Skin epidermis (tissue), 12 donors: ENCODE data around the gene PCNT.
"Not testable (repeated sequence)": the region's sequence is repeated elsewhere in the genome, so short reads cannot be mapped to it uniquely, and the experiment has no call there.

Source experiments
- H3K27ac ChIP-seq, 21 experiments: fragments of 200-600 bp; sonication (generic) in 11 of 21; one replicate each; pipeline ENCODE4 v1.5.0; 2020; ENCODE audit warnings: mild to moderate bottlenecking in 3 of 21, inconsistent platforms in 2 of 21, moderate library complexity in 2 of 21
- H3K4me3 ChIP-seq, 7 experiments: fragments of 200-600 bp; sonication (generic) in 2 of 7; one replicate each; pipeline ENCODE4 v1.5.0; 2020; ENCODE audit warnings: inconsistent platforms in 2 of 7, mild to moderate bottlenecking in 2 of 7, moderate library complexity in 1 of 7

The PCNT gene

DNA sequence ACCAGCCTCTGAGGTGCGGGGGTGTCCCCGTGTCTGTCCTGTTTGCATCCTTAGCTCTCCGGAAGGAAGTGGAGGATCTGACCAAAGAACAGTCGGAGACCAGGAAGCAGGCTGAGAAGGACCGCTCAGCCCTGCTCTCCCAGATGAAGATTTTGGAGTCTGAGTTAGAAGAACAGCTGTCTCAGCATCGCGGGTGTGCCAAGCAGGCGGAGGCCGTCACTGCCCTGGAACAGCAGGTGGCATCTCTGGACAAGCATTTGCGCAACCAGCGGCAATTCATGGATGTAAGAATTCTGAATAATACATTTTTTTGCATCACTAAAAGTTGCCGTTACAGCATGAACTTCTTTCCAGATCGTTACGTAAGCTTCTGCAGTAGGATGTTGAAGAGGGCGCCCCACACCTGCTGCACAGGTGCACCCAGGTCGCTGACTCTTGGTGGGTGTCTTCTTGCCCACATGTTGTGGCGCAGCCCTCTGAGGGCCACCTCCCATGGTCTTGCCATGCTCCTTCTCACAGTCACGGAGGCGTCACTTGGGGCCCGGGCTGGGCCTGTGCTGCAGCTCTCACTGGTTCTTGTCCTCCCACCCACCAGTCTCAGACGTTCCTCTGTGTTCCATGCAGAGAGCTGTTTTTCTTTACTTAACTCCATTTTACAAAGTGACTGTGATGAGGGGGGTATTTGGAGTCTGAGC is 73.4 kb downstream of the PCNT start:
- Histone ChIP-seq H3K4me3 (no peak overlapping the region), H3K27ac (no peak overlapping the region)

DNA sequence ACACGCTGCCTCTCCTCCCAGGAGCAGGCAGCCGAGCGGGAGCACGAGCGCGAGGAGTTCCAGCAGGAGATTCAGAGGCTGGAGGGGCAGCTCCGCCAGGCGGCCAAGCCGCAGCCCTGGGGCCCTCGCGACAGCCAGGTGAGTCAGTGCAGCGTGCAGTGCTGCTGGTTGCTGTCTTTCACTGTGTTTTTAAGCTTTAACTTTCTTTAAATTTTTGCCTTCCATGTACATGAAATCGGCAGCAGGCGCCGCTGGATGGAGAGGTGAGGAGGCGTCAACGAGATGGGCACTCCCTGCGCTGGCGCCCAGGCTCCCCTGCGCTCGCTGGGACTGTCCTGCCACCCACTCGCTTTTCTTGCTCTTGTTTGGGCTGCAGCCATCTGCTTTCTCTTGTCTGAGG is 74.0 kb downstream of the PCNT start:
- no peak overlapping the region for H3K4me3 ChIP-seq
- H3K27ac ChIP-seq: no peak overlapping the region

DNA sequence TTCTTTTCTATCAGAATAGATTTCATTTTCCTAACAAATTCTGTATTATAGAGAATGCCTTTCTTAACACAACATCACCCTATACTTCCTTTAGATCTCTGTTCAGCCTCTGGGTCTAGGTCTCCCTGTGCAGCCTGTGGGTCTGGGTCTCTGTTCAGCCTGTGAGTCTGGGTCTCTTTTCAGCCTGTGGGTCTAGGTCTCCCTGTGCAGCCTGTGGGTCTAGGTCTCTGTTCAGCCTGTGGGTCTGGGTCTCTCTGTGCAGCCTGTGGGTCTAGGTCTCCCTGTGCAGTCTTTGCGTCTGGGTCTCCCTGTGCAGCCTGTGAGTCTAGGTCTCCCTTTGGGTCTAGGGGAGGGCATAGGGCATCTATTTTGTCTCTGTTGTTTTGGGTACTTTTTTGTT is 75.2 kb downstream of the PCNT start:
- H3K4me3 ChIP-seq: no peak overlapping the region
- no peak overlapping the region for H3K27ac ChIP-seq

DNA sequence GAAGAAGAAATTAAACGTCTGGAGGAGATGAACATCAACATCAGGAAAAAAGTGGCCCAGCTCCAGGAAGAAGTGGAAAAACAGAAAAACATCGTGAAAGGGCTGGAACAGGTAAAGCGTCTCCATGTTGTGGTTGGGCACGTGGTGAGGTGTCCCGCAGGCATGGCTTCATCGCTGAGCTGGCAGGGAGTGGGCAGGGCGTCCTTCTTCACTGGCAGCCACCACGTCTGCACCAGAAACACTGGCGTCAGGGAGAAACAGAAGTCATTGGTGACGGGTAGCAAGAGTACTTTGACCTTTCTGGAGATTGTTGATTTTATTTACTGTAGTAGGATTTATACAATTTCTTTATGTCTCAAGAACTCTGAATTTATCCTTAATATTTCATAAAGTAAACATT is 75.7 kb downstream of the PCNT start:
- no peak overlapping the region for H3K27ac ChIP-seq
- no peak overlapping the region for H3K4me3 ChIP-seq

DNA sequence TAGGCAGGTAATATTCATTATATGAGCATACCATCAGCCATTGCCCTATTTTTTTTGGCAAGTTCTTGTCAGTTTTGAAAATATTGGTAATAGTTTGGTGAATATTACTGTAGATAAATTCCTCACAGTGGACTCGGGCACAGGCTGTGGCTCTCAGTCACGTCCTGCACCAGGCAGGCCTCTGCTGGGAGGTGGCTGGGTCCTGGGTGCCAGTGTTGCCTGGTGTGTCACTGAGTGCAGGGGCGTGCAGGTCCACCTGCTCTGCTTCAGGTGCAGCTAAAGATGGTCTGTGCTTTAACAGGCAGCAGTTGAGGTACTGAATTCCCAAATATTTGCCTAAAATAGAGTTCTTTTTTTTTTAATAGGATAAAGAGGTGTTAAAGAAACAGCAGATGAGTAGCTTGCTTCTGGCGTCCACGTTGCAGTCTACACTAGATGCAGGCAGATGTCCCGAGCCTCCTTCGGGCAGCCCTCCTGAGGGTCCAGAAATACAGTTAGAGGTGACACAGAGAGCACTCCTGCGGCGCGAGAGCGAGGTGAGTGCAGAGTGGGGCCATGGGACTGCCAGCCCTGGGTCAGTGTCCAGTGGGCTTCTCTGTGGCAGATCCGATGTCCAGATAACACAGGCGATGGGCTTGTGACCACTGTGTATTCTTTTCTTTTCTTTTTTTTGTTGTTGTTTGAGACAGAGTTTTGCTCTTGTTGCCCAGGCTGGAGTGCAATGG is 77.4 kb downstream of the PCNT start:
- Histone ChIP-seq H3K27ac (no peak overlapping the region), H3K4me3 (no peak overlapping the region)

DNA sequence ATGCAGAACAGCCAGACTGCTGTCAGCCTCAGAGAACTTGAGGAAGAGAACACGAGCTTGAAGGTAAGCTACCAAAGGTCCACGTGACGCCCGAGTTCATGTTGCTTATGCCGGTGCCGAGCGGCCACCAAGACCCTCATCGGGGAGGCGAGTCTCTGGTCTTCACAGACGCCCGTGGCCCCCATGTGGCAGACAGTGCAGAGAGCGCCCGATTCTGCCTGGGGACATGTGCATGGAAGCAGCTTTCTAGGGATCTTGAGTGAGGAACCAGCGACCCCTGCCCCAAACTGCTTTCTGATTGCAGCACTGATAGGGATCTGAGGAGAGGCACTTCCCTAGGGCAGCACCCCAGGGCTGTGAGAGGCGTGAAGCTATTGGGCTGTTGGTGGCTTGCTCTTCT is 78.5 kb downstream of the PCNT start:
- Histone ChIP-seq H3K4me3 (no peak overlapping the region), H3K27ac (no peak overlapping the region)

DNA sequence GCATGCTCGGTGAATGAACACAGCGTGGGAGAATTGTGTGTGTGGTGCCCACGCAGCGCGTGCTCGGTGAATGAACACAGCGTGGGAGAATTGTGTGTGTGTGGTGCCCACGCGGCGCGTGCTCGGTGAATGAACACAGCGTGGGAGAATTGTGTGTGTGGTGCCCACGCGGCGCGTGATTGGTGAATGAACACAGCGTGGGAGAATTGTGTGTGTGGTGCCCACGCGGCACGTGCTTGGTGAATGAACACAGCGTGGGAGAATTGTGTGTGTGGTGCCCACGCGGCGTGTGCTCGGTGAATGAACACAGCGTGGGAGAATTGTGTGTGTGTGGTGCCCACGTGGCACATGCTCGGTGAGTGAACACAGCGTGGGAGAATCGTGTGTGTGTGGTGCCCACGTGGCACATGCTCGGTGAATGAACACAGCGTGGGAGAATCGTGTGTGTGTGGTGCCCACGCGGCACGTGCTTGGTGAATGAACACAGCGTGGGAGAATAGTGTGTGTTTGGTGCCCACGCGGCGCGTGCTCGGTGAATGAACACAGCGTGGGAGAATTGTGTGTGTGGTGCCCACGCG is 79.4 kb downstream of the PCNT start:
- H3K27ac ChIP-seq: not testable (repeated sequence)

DNA sequence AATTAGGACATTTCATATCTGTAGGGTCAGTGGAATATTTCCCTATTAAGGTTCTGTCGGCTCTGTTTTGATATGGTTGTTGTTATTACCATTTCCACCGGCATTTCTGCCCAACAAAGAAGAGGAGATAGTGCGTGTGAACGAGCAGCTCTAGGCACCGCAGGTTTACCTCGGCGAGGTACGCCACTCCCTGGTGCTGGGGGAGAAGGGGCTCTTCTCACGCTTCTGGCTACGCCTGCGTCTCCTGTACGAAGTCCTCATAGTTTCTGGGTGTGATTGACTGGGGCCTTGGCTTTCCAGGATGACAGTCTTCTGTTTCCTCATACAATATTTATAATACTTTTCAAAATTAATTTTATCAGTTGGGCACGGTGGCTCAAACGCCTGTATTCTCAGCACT is 80.3 kb downstream of the PCNT start:
- H3K4me3 ChIP-seq: no peak overlapping the region
- no peak overlapping the region for H3K27ac ChIP-seq

More for the DNA sequence above, 79.4 kb downstream of the PCNT start:
- not testable (repeated sequence) for H3K4me3 ChIP-seq

DNA sequence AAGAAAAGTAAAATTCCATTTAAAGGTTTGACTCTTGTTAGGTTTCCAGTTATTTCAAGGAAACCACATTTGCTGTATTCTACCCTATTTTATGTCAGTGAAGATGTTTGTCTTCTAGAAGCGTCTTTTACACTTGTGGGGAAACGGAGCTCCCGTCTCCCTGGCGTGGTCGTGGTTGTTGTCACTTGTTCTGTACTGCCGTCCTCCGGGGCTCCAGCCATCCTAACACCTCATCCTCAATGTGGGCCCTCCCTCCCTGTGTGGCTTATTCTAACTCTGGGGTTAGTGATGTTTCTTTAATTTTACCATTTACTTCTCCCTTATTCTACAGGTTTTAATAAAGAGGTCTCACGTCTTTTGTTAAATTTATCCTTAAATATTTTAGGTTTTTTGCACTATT is 82.0 kb downstream of the PCNT start:
- Histone ChIP-seq H3K27ac (no peak overlapping the region), H3K4me3 (no peak overlapping the region)

DNA sequence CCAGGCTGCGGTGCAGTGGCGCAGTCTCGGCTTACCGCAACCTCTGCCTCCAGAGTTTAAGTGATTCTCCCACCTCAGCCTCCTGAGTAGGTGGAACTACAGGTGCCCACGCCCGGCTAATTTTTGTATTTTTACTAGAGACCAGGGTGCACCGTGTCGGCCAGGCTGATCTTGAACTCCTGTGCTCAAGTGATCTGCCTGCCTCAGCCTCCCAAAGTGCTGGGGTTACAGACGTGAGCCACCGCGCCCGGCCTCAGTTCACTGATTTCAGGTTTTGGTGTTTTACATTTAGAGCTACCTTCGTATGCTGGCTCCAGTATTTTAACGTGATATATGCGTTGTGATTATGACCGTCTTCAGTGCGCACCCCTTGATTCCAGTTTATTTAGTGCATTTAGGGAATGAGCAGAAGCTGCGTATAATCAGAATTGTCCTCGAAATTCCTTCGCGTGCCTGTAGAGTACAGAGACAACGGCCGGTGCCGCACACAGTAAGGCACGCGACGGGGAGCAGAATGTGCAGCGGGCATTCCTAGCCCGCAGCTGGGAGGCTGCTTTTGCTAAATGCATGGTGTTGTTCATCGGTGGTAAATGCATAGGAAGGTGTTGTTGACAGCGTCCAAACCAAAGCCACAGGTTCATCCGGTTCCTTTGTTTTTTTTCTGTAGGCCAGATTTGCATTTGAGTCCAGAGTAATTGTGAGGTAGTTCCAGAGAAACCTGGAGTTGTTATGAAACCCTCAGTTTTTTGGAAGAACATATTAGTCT is 85.9 kb downstream of the PCNT start:
- H3K27ac ChIP-seq: no peak overlapping the region
- no peak overlapping the region for H3K4me3 ChIP-seq

DNA sequence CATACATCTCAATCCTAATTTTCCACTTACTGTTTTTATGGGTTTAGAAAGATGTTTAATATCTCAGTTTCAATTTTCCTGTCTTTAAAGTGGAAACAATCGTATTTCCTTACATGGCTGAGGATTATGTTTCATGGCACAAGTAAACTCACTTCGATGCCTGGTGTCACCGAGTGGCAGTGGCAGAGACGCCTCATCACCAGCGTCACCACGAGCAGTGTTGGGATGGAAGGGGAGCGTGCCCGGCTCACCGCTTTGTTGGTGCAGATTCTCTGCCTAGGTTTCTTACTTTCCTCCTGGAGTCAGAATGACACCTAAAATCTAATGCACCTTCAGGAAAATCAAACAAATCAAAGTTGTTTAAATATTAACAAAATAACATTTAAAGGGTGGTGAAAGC is 86.6 kb downstream of the PCNT start:
- no peak overlapping the region for H3K27ac ChIP-seq
- no peak overlapping the region for H3K4me3 ChIP-seq

DNA sequence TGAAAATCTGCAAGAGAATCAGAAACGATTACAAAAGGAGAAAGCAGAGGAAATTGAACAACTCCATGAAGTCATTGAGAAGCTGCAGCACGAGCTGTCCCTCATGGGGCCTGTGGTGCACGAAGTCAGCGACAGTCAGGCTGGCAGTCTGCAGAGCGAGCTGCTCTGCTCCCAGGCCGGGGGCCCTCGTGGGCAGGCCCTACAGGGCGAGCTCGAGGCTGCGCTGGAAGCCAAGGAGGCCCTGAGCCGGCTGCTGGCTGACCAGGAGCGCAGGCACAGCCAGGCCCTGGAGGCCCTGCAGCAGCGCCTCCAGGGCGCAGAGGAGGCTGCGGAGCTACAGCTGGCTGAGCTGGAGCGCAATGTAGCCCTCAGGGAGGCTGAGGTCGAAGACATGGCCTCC is 87.3 kb downstream of the PCNT start:
- Histone ChIP-seq H3K4me3 (no peak overlapping the region), H3K27ac (no peak overlapping the region)

DNA sequence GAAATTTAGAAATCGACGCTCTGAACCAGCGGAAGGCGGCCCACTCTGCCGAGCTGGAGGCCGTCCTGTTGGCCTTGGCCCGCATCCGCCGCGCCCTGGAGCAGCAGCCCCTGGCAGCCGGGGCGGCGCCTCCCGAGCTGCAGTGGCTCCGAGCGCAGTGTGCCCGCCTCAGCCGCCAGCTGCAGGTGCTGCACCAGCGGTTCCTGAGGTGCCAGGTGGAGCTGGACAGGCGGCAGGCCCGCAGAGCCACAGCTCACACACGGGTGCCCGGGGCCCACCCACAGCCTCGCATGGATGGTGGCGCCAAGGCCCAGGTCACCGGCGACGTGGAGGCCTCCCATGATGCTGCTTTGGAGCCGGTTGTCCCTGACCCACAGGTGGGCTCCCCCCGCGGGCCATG is 87.7 kb downstream of the PCNT start:
- no peak overlapping the region for H3K27ac ChIP-seq
- no peak overlapping the region for H3K4me3 ChIP-seq

DNA sequence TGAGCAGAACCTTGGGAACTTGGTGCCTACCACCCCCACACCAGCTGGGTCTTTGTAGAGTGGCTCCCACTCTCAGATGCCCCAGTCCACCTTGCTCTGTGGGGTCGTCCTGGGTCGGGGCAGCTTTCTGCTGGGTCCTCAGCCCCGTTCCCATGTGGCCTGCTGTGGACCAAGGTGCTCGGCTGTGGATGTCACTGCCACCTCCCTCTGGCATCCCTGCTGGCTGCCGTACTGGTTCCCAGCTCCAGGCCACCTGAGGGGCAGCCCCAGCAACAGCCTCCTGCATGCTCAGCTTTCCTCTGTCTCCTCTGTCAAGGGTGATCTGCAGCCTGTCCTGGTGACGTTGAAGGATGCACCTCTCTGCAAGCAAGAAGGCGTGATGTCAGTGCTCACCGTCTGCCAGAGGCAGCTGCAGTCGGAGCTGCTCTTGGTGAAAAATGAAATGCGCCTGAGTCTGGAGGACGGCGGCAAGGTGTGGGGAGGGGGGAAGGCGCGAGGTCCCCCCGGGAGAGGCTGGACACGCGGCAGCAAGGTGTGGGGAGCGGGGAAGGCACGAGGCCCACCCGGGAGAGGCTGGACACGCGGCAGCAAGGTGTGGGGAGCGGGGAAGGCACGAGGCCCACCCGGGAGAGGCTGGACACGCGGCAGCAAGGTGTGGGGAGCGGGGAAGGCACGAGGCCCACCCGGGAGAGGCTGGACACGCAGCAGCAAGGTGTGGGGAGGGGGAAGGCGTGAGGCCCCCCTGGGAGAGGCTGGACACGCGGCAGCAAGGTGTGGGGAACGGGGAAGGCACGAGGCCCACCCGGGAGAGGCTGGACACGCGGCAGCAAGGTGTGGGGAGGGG is 88.8 kb downstream of the PCNT start:
- no peak overlapping the region for H3K4me3 ChIP-seq
- H3K27ac ChIP-seq: no peak overlapping the region

DNA sequence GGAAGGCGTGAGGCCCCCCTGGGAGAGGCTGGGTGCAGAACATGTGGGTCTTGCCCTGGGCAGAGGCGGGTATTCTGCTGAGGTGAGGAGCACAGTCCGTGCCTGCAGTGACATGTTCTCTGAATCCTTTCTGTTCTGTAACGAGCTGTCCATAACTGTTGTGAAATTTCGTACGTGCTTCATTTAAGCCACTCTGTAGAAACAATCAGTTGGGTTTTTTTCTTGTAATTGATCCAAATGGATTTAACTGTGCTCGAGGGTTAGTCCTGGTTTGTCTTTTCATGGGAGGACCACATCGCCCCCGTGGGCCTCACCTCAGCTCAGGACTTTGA is 89.4 kb downstream of the PCNT start:
- no peak overlapping the region for H3K4me3 ChIP-seq
- no peak overlapping the region for H3K27ac ChIP-seq

DNA sequence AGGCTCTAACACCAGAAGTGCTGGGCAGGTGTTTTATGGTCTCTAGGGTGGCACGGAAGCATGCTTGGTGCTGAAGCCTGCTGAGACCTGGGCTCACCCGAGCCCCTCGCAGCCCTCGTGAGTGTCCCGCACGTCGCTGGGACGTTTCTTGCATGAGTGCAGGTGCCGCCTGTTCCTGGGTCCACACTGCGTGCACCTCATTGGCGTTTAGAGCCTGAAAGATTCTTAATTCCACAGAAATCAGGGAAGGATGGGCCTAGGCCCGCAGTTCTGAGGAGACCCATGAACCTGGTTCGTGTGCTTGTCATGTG is 91.0 kb downstream of the PCNT start:
- Histone ChIP-seq H3K27ac (no peak overlapping the region), H3K4me3 (no peak overlapping the region)

DNA sequence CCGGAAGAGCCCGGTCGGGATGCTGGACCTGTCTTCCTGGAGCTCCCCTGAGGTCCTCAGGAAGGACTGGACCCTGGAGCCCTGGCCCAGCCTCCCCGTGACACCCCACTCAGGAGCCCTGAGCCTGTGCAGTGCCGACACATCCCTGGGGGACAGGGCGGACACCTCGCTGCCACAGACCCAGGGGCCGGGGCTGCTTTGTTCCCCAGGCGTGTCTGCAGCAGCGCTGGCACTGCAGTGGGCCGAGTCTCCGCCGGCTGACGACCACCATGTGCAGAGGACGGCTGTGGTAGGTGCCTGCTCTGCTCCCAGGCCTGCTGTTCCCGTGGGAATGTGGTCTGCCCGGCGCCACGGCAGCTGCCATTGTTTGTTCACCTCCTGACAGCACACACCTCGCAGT is 92.6 kb downstream of the PCNT start:
- Histone ChIP-seq H3K4me3 (no peak overlapping the region), H3K27ac (no peak overlapping the region)

DNA sequence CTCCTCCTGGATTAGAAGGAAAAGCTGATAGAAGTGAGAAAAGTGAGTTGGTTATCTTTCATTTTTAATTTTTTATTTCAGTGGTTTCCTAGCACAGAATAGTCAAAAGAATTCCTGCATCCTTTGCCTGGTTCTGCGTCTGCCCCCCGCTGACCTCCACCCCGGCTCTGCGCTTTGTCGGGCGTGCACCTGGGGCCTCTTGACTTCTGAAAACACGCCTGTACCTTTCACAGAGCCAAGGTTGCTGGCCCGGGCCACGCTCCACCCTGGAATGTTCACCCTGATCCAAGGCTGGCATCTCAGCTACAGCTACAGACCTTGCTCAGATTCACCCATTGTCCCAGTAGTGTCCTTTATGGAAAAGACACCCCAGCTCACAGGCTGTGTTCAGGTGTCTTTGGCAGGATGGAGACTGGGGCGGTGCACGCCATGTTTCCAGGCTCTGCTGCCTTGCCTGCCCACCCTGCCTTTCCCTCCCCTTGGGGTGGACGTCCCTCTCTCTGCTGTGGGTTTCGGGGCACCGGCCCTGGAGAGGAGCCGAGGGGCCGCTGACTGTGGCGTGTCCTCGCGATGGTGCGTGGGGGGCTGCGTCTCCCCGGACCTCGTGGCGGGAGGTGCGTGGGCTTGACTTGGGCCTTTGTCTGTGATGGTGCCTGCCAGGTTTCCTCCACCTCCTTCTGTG is 94.5 kb downstream of the PCNT start:
- Histone ChIP-seq H3K27ac (no peak overlapping the region), H3K4me3 (no peak overlapping the region)
